IMR-90 (cell line): ENCODE data around the gene RPL35. TPM values are rescaled to one million over a fixed set of nuclear protein-coding genes. Genes with fewer than 3 reads are reported as not detected.
"Not testable (repeated sequence)": the region's sequence is repeated elsewhere in the genome, so short reads cannot be mapped to it uniquely, and the experiment has no call there.

ENCODE experiments used
- ATAC-seq: fragments of 200-7000 bp; cut with Tn5 transposase; 2 replicates; pipeline ENCODE4 v1.9.1; 2020; ENCODE audit warnings: low read depth, mild to moderate bottlenecking, moderate library complexity
- BruUV-seq: library from RNA; stranded (reverse); fragments of 400-500 nt; replicated peaks from 2 replicates; lab custom pipeline; 2021; lab: Mats Ljungman, UMichigan
- CTCF ChIA-PET: fragments of 300-600 bp; formaldehyde crosslinking; extraction: SDS; loops from one replicate; lab custom pipeline; 2021; ENCODE audit warnings: antibody characterized with exemption; lab: Yijun Ruan, JAX
- POLR2A ChIA-PET: fragments of 300-600 bp; sonication (Branson Sonifier 250); formaldehyde crosslinking; loops from one replicate; lab custom pipeline; 2022; ENCODE audit warnings: antibody characterized with exemption; ENCODE audit not compliant: unreplicated experiment; lab: Charles Lee
- DNase-seq: peaks from one replicate; pipeline ENCODE4 v3.0.0; 2013
- H2AFZ ChIP-seq: replicated peaks from 2 replicates; pipeline ENCODE3; 2013; ENCODE audit warnings: low read length, mild to moderate bottlenecking; ENCODE audit not compliant: poor library complexity
- H2AK5ac ChIP-seq: 2 replicates; pipeline ENCODE4 v1.6.1; 2013; ENCODE audit warnings: low read depth, low read length, inconsistent platforms
- H2AK9ac ChIP-seq: replicated peaks from 2 replicates; pipeline ENCODE3; 2013; ENCODE audit warnings: mild to moderate bottlenecking, low read depth, low read length, moderate library complexity; ENCODE audit not compliant: poor library complexity
- H2BK120ac ChIP-seq: 2 replicates; pipeline ENCODE4 v1.6.1; 2013; ENCODE audit warnings: low read depth, low read length, inconsistent platforms
- H2BK15ac ChIP-seq: 3 replicates; pipeline ENCODE4 v1.6.1; 2013; ENCODE audit warnings: low read depth, low read length, inconsistent platforms
- H2BK20ac ChIP-seq: 2 replicates; pipeline ENCODE4 v1.6.1; 2013; ENCODE audit warnings: low read depth, mild to moderate bottlenecking, inconsistent platforms, low read length, moderate library complexity
- H2BK5ac ChIP-seq: 2 replicates; pipeline ENCODE4 v1.6.1; 2013; ENCODE audit warnings: mild to moderate bottlenecking, low read depth, low read length, inconsistent platforms; ENCODE audit not compliant: poor library complexity, severe bottlenecking
- H3K14ac ChIP-seq: replicated peaks from 2 replicates; pipeline ENCODE4 v1.6.1; 2013; ENCODE audit warnings: low read depth, low read length, inconsistent platforms
- H3K18ac ChIP-seq: 2 replicates; pipeline ENCODE4 v1.6.1; 2013; ENCODE audit warnings: low read depth, low read length, control low read depth
- H3K23ac ChIP-seq: 2 replicates; pipeline ENCODE4 v1.6.1; 2013; ENCODE audit warnings: low read depth, low read length, inconsistent platforms
- H3K27ac ChIP-seq: 2 replicates; pipeline ENCODE4 v1.5.1; 2013; ENCODE audit warnings: mild to moderate bottlenecking, control low read depth, low read length; ENCODE audit not compliant: insufficient read depth
- H3K27me3 ChIP-seq: 2 replicates; pipeline ENCODE4 v1.6.1; 2013; ENCODE audit warnings: low read length; ENCODE audit not compliant: control insufficient read depth, insufficient read depth
- H3K36me3 ChIP-seq: 2 replicates; pipeline ENCODE4 v1.6.1; 2013; ENCODE audit warnings: low read length, mixed read lengths; ENCODE audit not compliant: control insufficient read depth, insufficient read depth
- H3K4ac ChIP-seq: 2 replicates; pipeline ENCODE4 v1.6.1; 2013; ENCODE audit warnings: low read depth, low read length, inconsistent platforms
- H3K4me1 ChIP-seq: 2 replicates; pipeline ENCODE4 v1.6.1; 2013; ENCODE audit warnings: low read length, mixed read lengths; ENCODE audit not compliant: control insufficient read depth, insufficient read depth
- H3K4me2 ChIP-seq: 2 replicates; pipeline ENCODE4 v1.6.1; 2013; ENCODE audit warnings: low read depth, mild to moderate bottlenecking, control low read depth, low read length, moderate library complexity
- H3K4me3 ChIP-seq: 2 replicates; pipeline ENCODE4 v1.5.1; 2013; ENCODE audit warnings: low read depth, mild to moderate bottlenecking, control low read depth, low read length, moderate library complexity; ENCODE audit not compliant: insufficient read depth
- H3K56ac ChIP-seq: 2 replicates; pipeline ENCODE4 v1.6.1; 2013; ENCODE audit warnings: low read length, inconsistent platforms; ENCODE audit not compliant: insufficient read depth; ENCODE audit errors: extremely low read depth
- H3K79me1 ChIP-seq, 2 experiments: 2 replicates each; pipeline ENCODE4 v1.6.1; 2013; ENCODE audit warnings: low read length in 2 of 2, inconsistent platforms in 1 of 2, low read depth in 1 of 2
- H3K9ac ChIP-seq: 2 replicates; pipeline ENCODE4 v1.6.1; 2013; ENCODE audit warnings: low read depth, low read length, control low read depth
- H3K9me1 ChIP-seq: 2 replicates; pipeline ENCODE4 v1.6.1; 2013; ENCODE audit warnings: low read length, inconsistent platforms; ENCODE audit not compliant: insufficient read depth
- H3K9me3 ChIP-seq: 2 replicates; pipeline ENCODE4 v1.6.1; 2013; ENCODE audit warnings: low read length; ENCODE audit not compliant: control insufficient read depth, insufficient read depth
- H4K20me1 ChIP-seq: 2 replicates; pipeline ENCODE4 v1.6.1; 2013; ENCODE audit warnings: low read length, inconsistent platforms; ENCODE audit not compliant: insufficient read depth
- H4K5ac ChIP-seq: 2 replicates; pipeline ENCODE4 v1.6.1; 2013; ENCODE audit warnings: mild to moderate bottlenecking, low read depth, low read length, control low read depth
- H4K8ac ChIP-seq, 2 experiments: 2 replicates each; pipeline ENCODE4 v1.6.1; 2013; ENCODE audit warnings: low read depth in 2 of 2, low read length in 2 of 2, control low read depth in 1 of 2, inconsistent platforms in 1 of 2
- H4K91ac ChIP-seq: 2 replicates; pipeline ENCODE4 v1.6.1; 2013; ENCODE audit warnings: low read depth, low read length, inconsistent platforms; ENCODE audit not compliant: insufficient read depth
- ELK1 ChIP-seq: fragments of 150-350 bp; IDR thresholded peaks from 2 replicates; pipeline ENCODE4 v1.6.1; 2016; ENCODE audit warnings: low read depth, mild to moderate bottlenecking, low read length, moderate library complexity, borderline replicate concordance
- WGBS, 2 experiments: methylation state at CpG; one replicate each; pipeline versions ENCODE4 v1.1.5 to v1.1.7; 2013; ENCODE audit warnings: missing lambda C conversion rate in 2 of 2; ENCODE audit not compliant: insufficient read length in 1 of 2; ENCODE audit errors: extremely low coverage in 2 of 2; 5-methylcytosine and 5-hydroxymethylcytosine counted together
- dilution Hi-C: fragments of 300-500 bp; cut with HindIII; formaldehyde crosslinking; loops from one replicate; pipeline ENCODE4 v1.14.3; 2018; ENCODE audit warnings: low sequenced_read_pairs; ENCODE audit not compliant: unreplicated experiment
- in situ Hi-C: fragments of 300-500 bp; cut with MboI; formaldehyde crosslinking; loops from 3 replicates; pipeline ENCODE4 v1.14.3; 2019; ENCODE audit warnings: low sequenced_read_pairs, inconsistent platforms, mixed read lengths
- intact Hi-C: fragments of 100-400 bp; cut with micrococcal nuclease; formaldehyde crosslinking; loops from 2 replicates; pipeline ENCODE4 v1.10.0; 2022
- polyA plus RNA-seq, 3 experiments: library from polyadenylated mRNA; depleted of rRNA; stranded (reverse); fragments of >200 nt; gene quantifications; 2 replicates each; pipeline ENCODE4 v1.2.3, GENCODE V29; 2012; ENCODE audit warnings: low replicate concordance in 1 of 3
- total RNA-seq: library from RNA; depleted of rRNA; stranded (reverse); fragments of >200 nt; gene quantifications from 2 replicates; pipeline ENCODE4 v1.2.3, GENCODE V29; 2012

Gene RPL35
- total and polyA plus RNA-seq, 2 of the 4 experiments (the other 2 are of a cell fraction) = 881 to 1,650 TPM

- no peak for TF ChIP-seq ELK1
Observed at GRCh38 chr9:124846969-124847368, 14.8 kb downstream of the RPL35 start (continued).

GRCh38 chr9:124846467-124846866 is 15.3 kb downstream of the RPL35 start:
- H3K9me3 ChIP-seq, H2BK15ac ChIP-seq, H3K56ac ChIP-seq, intact Hi-C loops, DNase-seq, H3K9ac ChIP-seq, H2AFZ ChIP-seq, in situ Hi-C loops, H3K23ac ChIP-seq, H4K8ac ChIP-seq, H2BK120ac ChIP-seq, H3K27ac ChIP-seq, H4K5ac ChIP-seq, H2AK9ac ChIP-seq, H4K91ac ChIP-seq, H2BK20ac ChIP-seq, dilution Hi-C loops, H3K27me3 ChIP-seq, H3K18ac ChIP-seq, ATAC-seq, H2BK5ac ChIP-seq, H4K20me1 ChIP-seq, POLR2A ChIA-PET, H3K79me1 ChIP-seq, H3K36me3 ChIP-seq, H3K4me1 ChIP-seq, CTCF ChIA-PET, H3K4me2 ChIP-seq, H3K9me1 ChIP-seq, H3K4ac ChIP-seq, H3K4me3 ChIP-seq, BruUV-seq, H2AK5ac ChIP-seq, H3K14ac ChIP-seq: not testable (repeated sequence)
- no CpG with 5 or more reads among the region's 9 CpGs for WGBS, 2 experiments
